ENCODE results near the gene RNF144B.

Gene RNF144B

GRCh38 chr6:18478610-18479009 lies 91.5 kb downstream of the RNF144B start:
- no peak for ATAC-seq (ENCODE audit: low read depth)
- DNase-seq (ENCODE audit: low spot score), result no peak
- no peak for TF ChIP-seq CTCF (IDR thresholded peaks at IDR 0.05; ENCODE audit: poor library complexity, severe bottlenecking)

GRCh38 chr6:18481870-18482269 lies 94.7 kb downstream of the RNF144B start:
- Histone ChIP-seq H3K4me1 (ENCODE audit: insufficient read depth, poor library complexity, severe bottlenecking) (no peaks in the 10 kb centered on the region), H3K4me3 (ENCODE audit: severe bottlenecking) (no peak overlapping the region), H3K27me3 (ENCODE audit: insufficient read depth, poor library complexity, severe bottlenecking) (no peaks in the 10 kb centered on the region), H3K36me3 (ENCODE audit: low read depth) (no peaks in the 10 kb centered on the region), H3K9me3 (ENCODE audit: severe bottlenecking) (no peaks in the 10 kb centered on the region), H3K27ac (ENCODE audit: poor library complexity, severe bottlenecking) (no peak overlapping the region)
- no peak for DNase-seq (ENCODE audit: low spot score)
- ATAC-seq (ENCODE audit: low read depth), result no peak
- TF ChIP-seq CTCF (IDR thresholded peaks at IDR 0.05; ENCODE audit: poor library complexity, severe bottlenecking), result no peak

More at GRCh38 chr6:18478610-18479009, 91.5 kb downstream of the RNF144B start:
- no peaks in the 10 kb centered on the region for H3K27me3 ChIP-seq (ENCODE audit: insufficient read depth, poor library complexity, severe bottlenecking)
- no peaks in the 10 kb centered on the region for H3K9me3 ChIP-seq (ENCODE audit: severe bottlenecking)
- H3K36me3 ChIP-seq (ENCODE audit: low read depth), result no peaks in the 10 kb centered on the region
- no peak overlapping the region for H3K4me3 ChIP-seq (ENCODE audit: severe bottlenecking)
- no peak overlapping the region for H3K27ac ChIP-seq (ENCODE audit: poor library complexity, severe bottlenecking)
- no peaks in the 10 kb centered on the region for H3K4me1 ChIP-seq (ENCODE audit: insufficient read depth, poor library complexity, severe bottlenecking)

- H3K27me3 ChIP-seq (ENCODE audit: insufficient read depth, poor library complexity, severe bottlenecking), result no peaks in the 10 kb centered on the region
- H3K4me1 ChIP-seq (ENCODE audit: insufficient read depth, poor library complexity, severe bottlenecking), result peaks cover 18% of the 10 kb centered on the region
- no peak overlapping the region for H3K4me3 ChIP-seq (ENCODE audit: severe bottlenecking)
- no peak for ATAC-seq (ENCODE audit: low read depth)
- TF ChIP-seq CTCF (IDR thresholded peaks at IDR 0.05; ENCODE audit: poor library complexity, severe bottlenecking), result no peak
- H3K27ac ChIP-seq (ENCODE audit: poor library complexity, severe bottlenecking), result no peak overlapping the region
- H3K36me3 ChIP-seq (ENCODE audit: low read depth), result no peaks in the 10 kb centered on the region
- no peaks in the 10 kb centered on the region for H3K9me3 ChIP-seq (ENCODE audit: severe bottlenecking)
- DNase-seq (ENCODE audit: low spot score), result no peak
These were observed 98.7 kb downstream of the RNF144B start for GRCh38 chr6:18485660-18486435.

- Histone ChIP-seq H3K4me1 (ENCODE audit: insufficient read depth, poor library complexity, severe bottlenecking) (peaks cover 18% of the 10 kb centered on the region), H3K4me3 (ENCODE audit: severe bottlenecking) (no peak overlapping the region), H3K27me3 (ENCODE audit: insufficient read depth, poor library complexity, severe bottlenecking) (no peaks in the 10 kb centered on the region), H3K27ac (ENCODE audit: poor library complexity, severe bottlenecking) (peak overlapping the region; percentile 78), H3K36me3 (ENCODE audit: low read depth) (no peaks in the 10 kb centered on the region), H3K9me3 (ENCODE audit: severe bottlenecking) (no peaks in the 10 kb centered on the region)
- no peak for ATAC-seq (ENCODE audit: low read depth)
- no peak for TF ChIP-seq CTCF (IDR thresholded peaks at IDR 0.05; ENCODE audit: poor library complexity, severe bottlenecking)
- DNase-seq (ENCODE audit: low spot score), result no peak
These were observed 100.9 kb downstream of the RNF144B start for GRCh38 chr6:18488004-18488403.

Data from RWPE2 (cell line).